Stimulated activated CD8-positive, alpha-beta memory T cell treated with anti-CD3 and anti-CD28 coated beads, Interleukin-12 subunit alpha, Interleukin-12 subunit beta, amount 100 ng/mL, for 24 hours (primary cell): ENCODE data around the gene STAC3.

Experiments
- DNase-seq: peaks from one replicate; pipeline ENCODE4 v3.0.0-alpha.2; 2020; ENCODE audit errors: extremely low read depth

Gene STAC3

GRCh38 chr12:57210926-57211692, 39.9 kb downstream of the STAC3 start:
- no peak for DNase-seq

- no peak for DNase-seq
Observed at GRCh38 chr12:57210461-57210860, 40.5 kb downstream of the STAC3 start.

GRCh38 chr12:57209916-57210315, 41.1 kb downstream of the STAC3 start:
- no peak for DNase-seq

GRCh38 chr12:57208631-57209282, 42.2 kb downstream of the STAC3 start:
- DNase-seq, result no peak

- no peak for DNase-seq
Observed at GRCh38 chr12:57207731-57208630, 43.0 kb downstream of the STAC3 start.

GRCh38 chr12:57205931-57206330, 45.1 kb downstream of the STAC3 start:
- no peak for DNase-seq

- DNase-seq, result no peak
Observed at GRCh38 chr12:57205186-57205585, 45.8 kb downstream of the STAC3 start.

GRCh38 chr12:57204454-57204853, 46.5 kb downstream of the STAC3 start:
- DNase-seq, result no peak

- no peak for DNase-seq
Observed at GRCh38 chr12:57203791-57204190, 47.2 kb downstream of the STAC3 start.

- no peak for DNase-seq
Observed at GRCh38 chr12:57203201-57203600, 47.8 kb downstream of the STAC3 start.

GRCh38 chr12:57202321-57202720, 48.7 kb downstream of the STAC3 start:
- no peak for DNase-seq

- no peak for DNase-seq
Observed at GRCh38 chr12:57201631-57202030, 49.4 kb downstream of the STAC3 start.

- no peak for DNase-seq
Observed at GRCh38 chr12:57201219-57201618, 49.8 kb downstream of the STAC3 start.

- no peak for DNase-seq
Observed at GRCh38 chr12:57200497-57200896, 50.5 kb downstream of the STAC3 start.

- DNase-seq, result no peak
Observed at GRCh38 chr12:57199191-57199590, 51.8 kb downstream of the STAC3 start.

- DNase-seq, result no peak
Observed at GRCh38 chr12:57198329-57198728, 52.7 kb downstream of the STAC3 start.

GRCh38 chr12:57196956-57197355, 54.0 kb downstream of the STAC3 start:
- no peak for DNase-seq

- no peak for DNase-seq
Observed at GRCh38 chr12:57196439-57196838, 54.5 kb downstream of the STAC3 start.

- DNase-seq, result no peak
Observed at GRCh38 chr12:57195611-57196371, 55.2 kb downstream of the STAC3 start.

- no peak for DNase-seq
Observed at GRCh38 chr12:57195186-57195585, 55.8 kb downstream of the STAC3 start.

GRCh38 chr12:57194253-57194652, 56.7 kb downstream of the STAC3 start:
- DNase-seq, result no peak
